Stimulated activated naive B cell treated with anti-CD40 and anti-IgM and Interleukin-4, amounts not matched to agents 10 μg/mL and 1 μg/mL and 100 μg/mL, for 72 hours (primary cell): ENCODE measurements around the gene ADGRE3.
"Not testable (repeated sequence)": the region's sequence is repeated elsewhere in the genome, so short reads cannot be mapped to it uniquely, and the experiment has no call there.

Source experiments
- ATAC-seq, 2 donors: fragments of 150-1000 bp; cut with Tn5 transposase; replicated peaks; 2 replicates each; pipeline ENCODE4 v1.10.0; 2021; ENCODE audit warnings: moderate library complexity in 1 of 2
- DNase-seq: peaks from one replicate; pipeline ENCODE4 v3.0.0; 2021
- H3K27ac Mint-ChIP-seq: one replicate; pipeline ENCODE4 v1.8.0; 2022; ENCODE audit warnings: mild to moderate bottlenecking, mixed read lengths
- H3K27me3 Mint-ChIP-seq, 2 donors: one replicate each; pipeline ENCODE4 v1.8.0; 2022; ENCODE audit warnings: mixed read lengths in 2 of 2
- H3K36me3 Mint-ChIP-seq, 2 donors: one replicate each; pipeline ENCODE4 v1.8.0; 2022; ENCODE audit warnings: mixed read lengths in 2 of 2, mild to moderate bottlenecking in 1 of 2
- H3K4me1 Mint-ChIP-seq, 2 donors: one replicate each; pipeline ENCODE4 v1.8.0; 2022; ENCODE audit warnings: mixed read lengths in 2 of 2, mild to moderate bottlenecking in 1 of 2
- H3K4me3 Mint-ChIP-seq, 2 donors: one replicate each; pipeline ENCODE4 v1.8.0; 2022; ENCODE audit warnings: mild to moderate bottlenecking in 2 of 2, mixed read lengths in 2 of 2, moderate library complexity in 1 of 2
- H3K9me3 Mint-ChIP-seq, 2 donors: one replicate each; pipeline ENCODE4 v1.8.0; 2022; ENCODE audit warnings: mixed read lengths in 2 of 2, mild to moderate bottlenecking in 1 of 2

The ADGRE3 gene

DNA sequence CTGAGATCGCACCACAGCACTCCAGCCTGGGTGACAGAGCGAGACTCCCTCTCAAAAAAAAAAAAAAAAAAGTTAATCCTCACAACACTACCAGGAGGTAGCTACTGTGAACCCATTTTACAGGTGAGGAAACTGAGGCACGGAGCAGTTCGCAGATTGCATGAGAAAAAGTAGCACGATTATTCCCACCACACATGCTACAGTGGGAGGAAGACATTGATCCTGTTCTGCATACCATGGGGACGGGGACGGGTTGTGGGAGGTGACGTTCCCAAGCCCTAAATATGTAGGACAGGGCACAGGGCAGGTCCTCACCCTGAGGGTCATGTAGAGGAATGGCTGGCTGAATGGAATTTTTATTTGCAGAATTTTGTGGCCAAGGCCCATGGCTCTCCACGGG lies 68.0 kb downstream of the ADGRE3 start:
- ATAC-seq (no peak), DNase-seq (no peak)
- Mint-ChIP-seq H3K9me3 (no peaks in the 10 kb centered on the region), H3K4me3 (peak overlapping the region in 1 of 2 donors; percentile 29), H3K36me3 (peaks cover 65 to 70% of the 10 kb centered on the region in 2 donors), H3K4me1 (peaks cover 50 to 90% of the 10 kb centered on the region in 2 donors), H3K27me3 (no peaks in the 10 kb centered on the region), H3K27ac (peak overlapping the region; percentile 79)

DNA sequence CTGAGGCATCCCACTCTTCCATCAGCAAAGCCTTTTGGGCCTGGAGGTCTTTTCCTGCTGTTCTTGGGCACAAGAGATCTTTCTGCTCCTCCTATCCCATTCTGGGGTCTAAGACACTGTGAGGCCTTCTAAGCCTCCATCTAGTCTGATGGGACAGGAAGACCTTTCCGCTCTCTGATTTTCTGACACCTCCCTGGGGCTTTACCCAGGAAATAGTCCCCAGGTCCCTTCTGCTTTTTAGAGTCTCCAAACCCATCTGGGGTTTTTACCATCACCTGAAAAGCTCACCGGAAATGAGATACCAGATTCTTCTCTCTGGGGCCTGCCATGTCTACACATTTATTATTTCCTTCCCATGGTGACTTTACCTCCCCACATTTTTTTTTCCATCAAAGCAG lies 70.7 kb downstream of the ADGRE3 start:
- Mint-ChIP-seq H3K36me3 (peaks cover 65 to 70% of the 10 kb centered on the region in 2 donors), H3K4me3 (peak overlapping the region; percentile 72), H3K9me3 (no peaks in the 10 kb centered on the region), H3K27ac (peak overlapping the region; percentile 96), H3K4me1 (peaks cover 45 to 82% of the 10 kb centered on the region in 2 donors), H3K27me3 (no peaks in the 10 kb centered on the region)
- DNase-seq: peak; percentile 77
- ATAC-seq: peak; percentile 86

DNA sequence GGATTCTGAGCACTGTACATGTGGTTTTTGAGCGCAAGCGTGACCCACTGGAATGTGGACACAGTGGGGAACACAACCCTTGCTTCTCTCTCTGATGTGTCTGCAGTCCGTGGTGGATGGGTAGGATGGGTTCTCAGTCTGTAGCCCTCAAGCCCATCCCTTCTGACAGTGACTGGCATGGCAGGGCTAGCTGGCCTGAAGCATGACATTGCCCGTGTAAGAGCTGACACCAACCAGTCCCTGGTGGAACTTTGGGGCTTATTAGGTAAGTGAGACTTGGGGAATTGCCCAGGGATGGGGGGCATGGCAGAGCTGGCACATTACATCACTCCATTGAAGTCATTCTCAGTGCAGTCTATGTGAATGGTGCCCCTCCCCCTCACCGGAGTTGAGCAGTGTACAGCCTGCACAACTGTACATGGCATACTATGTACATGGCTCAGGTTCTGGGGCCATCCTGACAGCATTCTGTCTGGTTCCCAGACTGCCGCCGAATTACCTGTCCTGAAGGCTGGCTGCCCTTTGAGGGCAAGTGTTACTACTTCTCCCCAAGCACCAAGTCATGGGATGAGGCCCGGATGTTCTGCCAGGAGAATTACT lies 75.0 kb downstream of the ADGRE3 start:
- no peak for DNase-seq
- no peak overlapping the region for H3K4me3 Mint-ChIP-seq
- peaks cover 73% of the 10 kb centered on the region in 2 donors for H3K36me3 Mint-ChIP-seq
- peak overlapping the region; percentile 74 for H3K27ac Mint-ChIP-seq
- ATAC-seq: no peak
- H3K27me3 Mint-ChIP-seq: no peaks in the 10 kb centered on the region
- peaks cover 9 to 11% of the 10 kb centered on the region in 2 donors for H3K9me3 Mint-ChIP-seq
- peaks cover 37 to 71% of the 10 kb centered on the region in 2 donors for H3K4me1 Mint-ChIP-seq

DNA sequence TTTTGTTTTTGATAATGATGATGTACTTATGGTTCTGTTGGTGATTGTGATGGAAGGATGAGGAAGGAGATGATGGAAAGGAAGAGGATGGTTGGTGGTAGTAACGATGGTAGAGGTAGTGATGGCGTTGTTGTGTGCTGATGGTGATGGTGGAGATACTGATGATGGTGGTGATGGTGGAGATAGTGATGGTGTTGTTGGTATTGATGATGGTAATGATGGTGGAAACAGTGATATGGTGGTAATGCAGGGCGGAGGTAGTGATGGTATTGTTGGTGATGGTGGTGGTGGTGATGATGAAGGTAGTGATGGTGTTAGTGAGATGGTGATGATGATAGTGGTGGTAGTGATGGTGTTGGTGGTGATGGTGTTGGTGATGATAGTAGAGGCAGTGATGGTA lies 79.1 kb downstream of the ADGRE3 start:
- Mint-ChIP-seq H3K4me1 (peaks cover 43 to 78% of the 10 kb centered on the region in 2 donors), H3K9me3 (peaks cover 9 to 13% of the 10 kb centered on the region in 2 donors), H3K4me3 (peak overlapping the region; percentile 6 to 52), H3K27me3 (no peaks in the 10 kb centered on the region), H3K36me3 (peaks cover 73 to 78% of the 10 kb centered on the region in 2 donors), H3K27ac (peak overlapping the region; percentile 37)
- DNase-seq: no peak
- no peak for ATAC-seq

DNA sequence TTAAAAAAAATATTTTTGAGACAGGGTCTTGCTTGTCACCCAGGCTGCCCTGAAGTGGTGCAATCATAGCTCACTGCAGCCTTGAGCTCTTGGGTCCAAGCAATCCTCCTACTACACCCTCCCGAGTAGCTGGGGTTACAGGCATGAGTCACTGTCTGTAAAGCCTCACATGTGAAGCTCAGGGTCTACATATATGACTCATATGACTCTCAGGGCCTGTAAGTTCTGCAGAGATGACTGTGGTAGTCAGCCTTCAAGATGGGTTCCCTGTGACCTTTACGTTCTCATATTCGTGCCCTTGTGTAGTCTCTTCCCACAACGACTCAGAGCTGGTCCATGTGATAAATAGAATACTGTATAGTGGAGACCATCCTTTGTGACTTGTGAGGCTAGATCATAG lies 85.2 kb downstream of the ADGRE3 start:
- H3K27ac Mint-ChIP-seq: peak overlapping the region; percentile 86
- H3K27me3 Mint-ChIP-seq, H3K9me3 Mint-ChIP-seq, DNase-seq: not testable (repeated sequence)
- peaks cover 44 to 69% of the 10 kb centered on the region in 2 donors for H3K4me1 Mint-ChIP-seq
- ATAC-seq: peak; percentile 60 to 61
- H3K4me3 Mint-ChIP-seq: peak overlapping the region; percentile 45 to 58
- peaks cover 56 to 69% of the 10 kb centered on the region in 2 donors for H3K36me3 Mint-ChIP-seq

DNA sequence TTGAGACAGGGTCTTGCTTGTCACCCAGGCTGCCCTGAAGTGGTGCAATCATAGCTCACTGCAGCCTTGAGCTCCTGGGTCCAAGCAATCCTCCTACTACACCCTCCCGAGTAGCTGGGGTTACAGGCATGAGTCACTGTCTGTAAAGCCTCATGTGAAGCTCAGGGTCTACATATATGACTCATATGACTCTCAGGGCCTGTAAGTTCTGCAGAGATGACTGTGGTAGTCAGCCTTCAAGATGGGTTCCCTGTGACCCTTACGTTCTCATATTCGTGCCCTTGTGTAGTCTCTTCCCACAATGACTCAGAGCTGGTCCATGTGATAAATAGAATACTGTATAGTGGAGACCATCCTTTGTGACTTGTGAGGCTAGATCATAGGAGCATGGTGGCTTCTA lies 89.5 kb downstream of the ADGRE3 start:
- ATAC-seq (peak; percentile 82 to 83), DNase-seq (peak; percentile 77)
- H3K27me3 Mint-ChIP-seq, H3K9me3 Mint-ChIP-seq: not testable (repeated sequence)
- Mint-ChIP-seq H3K27ac (peak overlapping the region; percentile 98), H3K36me3 (peaks cover 44 to 53% of the 10 kb centered on the region in 2 donors), H3K4me3 (peak overlapping the region; percentile 94 to 97), H3K4me1 (peaks cover 37 to 64% of the 10 kb centered on the region in 2 donors)

DNA sequence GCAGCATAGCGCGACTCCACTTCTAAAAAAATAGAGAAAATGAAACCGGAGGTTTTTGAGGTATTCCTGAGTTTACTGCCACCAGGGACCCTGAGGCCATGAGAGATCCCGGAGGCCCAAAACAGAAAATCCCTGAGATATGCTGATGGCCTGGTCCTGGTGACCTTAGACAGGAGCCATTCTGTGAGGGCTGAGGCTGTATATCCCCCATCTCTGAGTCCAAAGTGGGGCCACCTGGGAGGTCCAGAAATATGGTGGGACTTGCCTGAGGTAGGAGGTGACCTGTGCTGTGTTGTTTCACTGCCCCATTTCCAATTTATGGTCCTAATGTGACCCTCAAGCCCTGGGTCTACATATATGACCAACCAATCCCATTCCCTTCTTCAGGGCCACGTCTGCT lies 90.3 kb downstream of the ADGRE3 start:
- H3K36me3 Mint-ChIP-seq: peaks cover 44 to 53% of the 10 kb centered on the region in 2 donors
- DNase-seq, H3K9me3 Mint-ChIP-seq, ATAC-seq, H3K27me3 Mint-ChIP-seq: not testable (repeated sequence)
- peaks cover 41 to 68% of the 10 kb centered on the region in 2 donors for H3K4me1 Mint-ChIP-seq
- H3K27ac Mint-ChIP-seq: peak overlapping the region; percentile 98
- H3K4me3 Mint-ChIP-seq: peak overlapping the region; percentile 94 to 97

DNA sequence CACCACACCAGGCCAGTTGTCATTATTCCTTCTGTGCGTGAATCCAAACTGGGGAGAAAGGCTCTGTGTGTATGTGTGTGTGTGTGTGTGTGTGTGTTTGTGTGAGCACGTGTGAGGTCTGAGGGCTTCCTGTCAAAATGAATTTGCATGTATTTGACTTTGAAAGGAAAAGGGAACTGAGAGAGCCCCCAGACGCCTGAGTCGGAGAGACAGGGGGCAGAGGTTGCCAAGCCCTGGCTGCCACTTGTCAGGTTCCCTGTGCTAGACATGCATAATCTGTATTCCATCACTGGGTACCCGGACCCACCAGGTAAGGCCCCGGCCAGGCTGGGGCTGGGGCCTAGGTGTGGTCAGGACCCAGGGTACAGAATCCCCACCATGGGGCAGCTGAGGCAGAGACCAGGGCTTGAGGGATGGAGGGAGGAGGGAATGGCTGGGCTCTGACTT lies 91.7 kb downstream of the ADGRE3 start, which contains the start of gene CLEC17A:
TSS of gene CLEC17A (plus strand) at position 191 of the 447 bp plus-strand sequence. CDS start at position 268, 77 bp downstream.
- no peaks in the 10 kb centered on the region for H3K27me3 Mint-ChIP-seq
- peak within 1 kb of the TSS; percentile 94 to 97 for H3K4me3 Mint-ChIP-seq
- peaks cover 39 to 64% of the 10 kb centered on the region in 2 donors for H3K4me1 Mint-ChIP-seq
- ATAC-seq: peak; percentile 41 to 48
- peaks cover 3 to 5% of the 10 kb centered on the region in 2 donors for H3K9me3 Mint-ChIP-seq
- peak within 1 kb of the TSS; percentile 98 for H3K27ac Mint-ChIP-seq
- H3K36me3 Mint-ChIP-seq: peaks cover 37 to 43% of the 10 kb centered on the region in 2 donors
- peak; percentile 82 for DNase-seq

DNA sequence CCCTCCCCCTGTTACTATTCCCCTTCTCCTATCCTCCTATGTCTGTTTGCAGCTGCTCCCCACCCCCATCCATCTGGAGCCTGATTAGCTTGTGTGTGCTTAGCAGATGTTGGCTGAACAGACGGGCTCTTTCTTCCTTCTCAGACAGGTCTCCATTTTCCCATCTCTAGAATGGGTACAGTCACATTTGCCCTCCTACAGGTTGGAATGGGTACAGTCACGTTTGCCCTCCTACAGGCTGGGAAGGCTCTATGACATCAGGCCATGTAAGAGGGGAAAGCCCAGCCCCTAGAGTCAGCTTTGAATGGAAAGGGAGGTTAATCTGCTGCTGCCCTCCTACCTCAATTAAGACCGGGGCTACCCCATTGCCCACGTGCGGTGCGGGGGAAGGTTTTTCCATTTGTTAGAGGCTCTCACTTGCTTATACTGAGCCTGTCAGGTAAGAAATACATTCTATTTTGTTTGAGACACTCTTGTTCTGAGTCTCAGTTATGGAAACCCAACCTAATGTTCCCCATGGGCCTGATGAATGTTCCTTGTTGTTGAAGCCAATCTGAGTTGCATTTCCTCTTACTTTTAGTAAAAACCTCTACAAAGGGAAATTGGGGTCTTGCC lies 93.9 kb downstream of the ADGRE3 start:
- H3K4me1 Mint-ChIP-seq: peaks cover 34 to 66% of the 10 kb centered on the region in 2 donors
- peak overlapping the region; percentile 97 for H3K27ac Mint-ChIP-seq
- H3K36me3 Mint-ChIP-seq: peaks cover 22 to 29% of the 10 kb centered on the region in 2 donors
- peak overlapping the region; percentile 28 to 70 for H3K4me3 Mint-ChIP-seq
- DNase-seq (peak; percentile 90), ATAC-seq (peak; percentile 42)
- no peaks in the 10 kb centered on the region for H3K27me3 Mint-ChIP-seq
- H3K9me3 Mint-ChIP-seq: peaks cover 3 to 5% of the 10 kb centered on the region in 2 donors

DNA sequence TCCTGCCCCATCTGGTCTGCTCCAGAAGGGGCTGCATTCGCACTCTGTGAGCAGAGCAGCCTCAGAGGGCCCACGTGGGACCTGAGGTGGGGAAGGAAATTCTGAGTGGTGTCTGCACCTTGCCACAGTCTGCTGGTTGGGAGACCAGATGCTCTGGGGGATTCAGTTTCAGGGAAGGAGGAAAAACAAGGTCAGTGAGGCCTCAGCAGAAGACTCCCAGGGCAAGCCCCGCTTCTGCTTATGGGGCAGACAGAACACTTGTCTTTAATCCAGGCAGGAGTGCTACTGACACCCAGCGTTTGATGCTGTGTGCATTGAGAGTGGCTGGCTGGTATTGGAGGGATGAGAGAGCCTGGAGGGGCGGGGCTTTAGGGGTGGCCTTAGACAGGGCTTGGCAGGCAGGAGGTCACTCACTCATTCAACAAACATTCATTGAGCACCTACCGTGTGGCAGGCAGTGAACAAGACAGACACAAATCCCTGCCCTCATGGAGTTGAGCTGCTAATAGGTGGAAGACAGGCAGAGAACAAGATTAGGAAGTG lies 96.7 kb downstream of the ADGRE3 start:
- H3K4me1 Mint-ChIP-seq: peaks cover 44 to 87% of the 10 kb centered on the region in 2 donors
- H3K27ac Mint-ChIP-seq: peak overlapping the region; percentile 97
- no peaks in the 10 kb centered on the region for H3K27me3 Mint-ChIP-seq
- DNase-seq: peak; percentile 90
- peaks cover 3 to 11% of the 10 kb centered on the region in 2 donors for H3K36me3 Mint-ChIP-seq
- ATAC-seq: peak; percentile 73 to 75
- peaks cover 3 to 5% of the 10 kb centered on the region in 2 donors for H3K9me3 Mint-ChIP-seq
- peak overlapping the region; percentile 69 to 71 for H3K4me3 Mint-ChIP-seq

DNA sequence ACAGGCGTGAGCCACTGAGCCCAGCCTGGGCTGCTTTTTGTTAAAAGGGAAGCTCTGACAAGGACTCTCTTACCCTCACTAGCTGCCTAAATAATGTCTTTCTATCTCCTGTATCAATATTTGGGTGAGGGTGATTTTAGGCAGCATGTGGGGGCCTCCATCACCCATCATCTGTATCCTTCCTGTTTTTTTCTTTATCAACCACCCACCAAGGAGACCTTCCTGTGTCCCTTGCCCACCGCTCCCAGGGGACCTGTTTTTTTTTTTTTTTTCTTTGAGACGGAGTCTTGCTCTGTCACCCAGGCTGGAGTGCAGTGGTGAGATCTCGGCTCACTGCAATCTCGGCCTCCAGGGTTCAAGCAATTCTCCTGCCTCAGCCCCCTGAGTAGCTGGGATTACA lies 97.4 kb downstream of the ADGRE3 start:
- H3K27ac Mint-ChIP-seq: peak overlapping the region; percentile 97
- H3K27me3 Mint-ChIP-seq: no peaks in the 10 kb centered on the region
- H3K36me3 Mint-ChIP-seq: peaks cover 2 to 8% of the 10 kb centered on the region in 2 donors
- DNase-seq (peak; percentile 61), ATAC-seq (peak; percentile 16 to 28)
- H3K4me1 Mint-ChIP-seq: peaks cover 41 to 82% of the 10 kb centered on the region in 2 donors
- H3K4me3 Mint-ChIP-seq: peak overlapping the region; percentile 69 to 71
- H3K9me3 Mint-ChIP-seq: peaks cover 3 to 5% of the 10 kb centered on the region in 2 donors

DNA sequence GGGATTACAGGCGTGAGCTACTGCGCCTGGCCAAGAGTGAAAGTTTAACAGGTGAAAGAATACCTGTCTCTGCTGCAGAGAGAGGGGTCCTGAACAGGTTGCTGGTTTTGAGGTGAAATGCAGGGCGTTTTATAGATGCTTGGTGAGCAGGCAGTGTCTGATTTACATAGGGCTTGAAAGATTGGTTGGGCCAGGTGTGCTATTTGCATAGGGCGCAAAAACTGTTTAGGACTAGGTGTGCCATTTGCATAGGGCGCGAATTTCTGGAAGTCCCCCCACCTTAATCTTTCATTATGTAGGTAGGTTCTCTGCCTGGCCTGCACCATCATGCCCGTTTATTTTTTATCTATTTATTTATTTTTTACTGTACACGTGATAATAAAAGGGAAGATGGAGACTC lies 98.3 kb downstream of the ADGRE3 start:
- H3K27ac Mint-ChIP-seq: peak overlapping the region; percentile 80
- H3K4me3 Mint-ChIP-seq: no peak overlapping the region
- ATAC-seq (no peak), DNase-seq (no peak)
- no peaks in the 10 kb centered on the region for H3K27me3 Mint-ChIP-seq
- peaks cover 42 to 78% of the 10 kb centered on the region in 2 donors for H3K4me1 Mint-ChIP-seq
- peaks cover 3 to 5% of the 10 kb centered on the region in 2 donors for H3K9me3 Mint-ChIP-seq
- H3K36me3 Mint-ChIP-seq: peaks cover 6 to 12% of the 10 kb centered on the region in 2 donors

DNA sequence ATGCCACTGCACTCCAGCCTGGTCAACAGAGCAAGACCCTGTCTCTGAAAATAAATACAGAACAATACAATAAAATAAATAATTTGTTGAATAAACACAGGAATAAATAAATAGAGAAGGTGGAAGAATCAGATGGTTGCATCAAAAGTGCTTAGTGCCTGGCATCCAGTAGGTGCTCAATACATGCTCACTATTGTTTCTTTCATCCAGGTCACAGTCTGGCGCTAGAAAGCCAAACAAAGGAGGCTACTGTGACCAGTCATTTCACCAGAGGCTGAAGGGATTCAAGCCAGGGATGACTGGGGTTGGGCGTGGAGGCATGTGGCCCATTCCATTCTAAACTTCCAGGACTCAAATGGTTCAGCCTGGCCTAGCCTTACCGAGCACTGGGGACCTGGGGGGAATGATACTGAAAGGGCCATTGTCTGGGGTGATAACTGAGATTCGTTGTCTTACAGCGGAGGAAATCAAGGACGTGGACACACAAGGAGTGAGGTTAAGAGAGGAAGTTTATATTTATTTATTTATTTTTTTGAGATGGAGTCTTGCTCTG lies 99.1 kb downstream of the ADGRE3 start:
- Mint-ChIP-seq H3K9me3 (peaks cover under 1 to 2% of the 10 kb centered on the region in 2 donors), H3K36me3 (peaks cover 5 to 9% of the 10 kb centered on the region in 2 donors), H3K4me1 (peaks cover 45 to 78% of the 10 kb centered on the region in 2 donors), H3K4me3 (no peak overlapping the region), H3K27ac (no peak overlapping the region), H3K27me3 (no peaks in the 10 kb centered on the region)
- DNase-seq (no peak), ATAC-seq (no peak)
